Measurements from ENCODE around the gene P2RY6.

Gene P2RY6

GRCh38 chr11:73275381-73275750 lies 3.2 kb downstream of the P2RY6 start:
- DNase-seq (ENCODE audit: low spot score), result no peak

GRCh38 chr11:73277467-73277866 lies 5.3 kb downstream of the P2RY6 start:
- peak; percentile 40 for DNase-seq (ENCODE audit: low spot score)

- no peak for DNase-seq (ENCODE audit: low spot score)
These were observed 8.5 kb downstream of the P2RY6 start for GRCh38 chr11:73280626-73281025.

- no peak for DNase-seq (ENCODE audit: low spot score)
These were observed 9.1 kb downstream of the P2RY6 start for GRCh38 chr11:73281201-73281741.

GRCh38 chr11:73281796-73282660 lies 9.9 kb downstream of the P2RY6 start:
- no peak for DNase-seq (ENCODE audit: low spot score)

- DNase-seq (ENCODE audit: low spot score), result no peak
These were observed 11.3 kb downstream of the P2RY6 start for GRCh38 chr11:73283276-73284000.

GRCh38 chr11:73284106-73284505 lies 12.0 kb downstream of the P2RY6 start:
- no peak for DNase-seq (ENCODE audit: low spot score)

GRCh38 chr11:73285721-73286120 lies 13.6 kb downstream of the P2RY6 start:
- no peak for DNase-seq (ENCODE audit: low spot score)

GRCh38 chr11:73286240-73286810 lies 14.2 kb downstream of the P2RY6 start:
- DNase-seq (ENCODE audit: low spot score), result no peak

GRCh38 chr11:73287400-73288101 lies 15.4 kb downstream of the P2RY6 start:
- no peak for DNase-seq (ENCODE audit: low spot score)

GRCh38 chr11:73288192-73288872 lies 16.2 kb downstream of the P2RY6 start:
- DNase-seq (ENCODE audit: low spot score), result no peak

- DNase-seq (ENCODE audit: low spot score), result peak; percentile 83
These were observed 17.0 kb downstream of the P2RY6 start for GRCh38 chr11:73288873-73289707.

GRCh38 chr11:73290536-73290935 lies 18.4 kb downstream of the P2RY6 start:
- no peak for DNase-seq (ENCODE audit: low spot score)

GRCh38 chr11:73291196-73291595 lies 19.1 kb downstream of the P2RY6 start:
- DNase-seq (ENCODE audit: low spot score), result no peak

GRCh38 chr11:73291781-73292524 lies 19.8 kb downstream of the P2RY6 start:
- no peak for DNase-seq (ENCODE audit: low spot score)

GRCh38 chr11:73292525-73292894 lies 20.4 kb downstream of the P2RY6 start:
- no peak for DNase-seq (ENCODE audit: low spot score)

GRCh38 chr11:73293356-73293936 lies 21.3 kb downstream of the P2RY6 start:
- no peak for DNase-seq (ENCODE audit: low spot score)

- no peak for DNase-seq (ENCODE audit: low spot score)
These were observed 22.5 kb downstream of the P2RY6 start for GRCh38 chr11:73294604-73295003.

All from SK-N-DZ (cell line).